WTC11 (cell line): ENCODE data around the gene ZIC4. TPM values are rescaled to one million over a fixed set of nuclear protein-coding genes. Genes with fewer than 3 reads are reported as not detected.

Experiments used
- ATAC-seq: fragments of 200-7000 bp; cut with Tn5 transposase; 2 replicates; pipeline ENCODE4 v1.10.0; 2021; ENCODE audit warnings: mild to moderate bottlenecking, moderate library complexity
- CTCF ChIA-PET: fragments of 300-600 bp; sonication (Branson Sonifier 250); formaldehyde crosslinking; loops from one replicate; lab custom pipeline; 2021; ENCODE audit warnings: antibody characterized with exemption; lab: Charles Lee
- POLR2A ChIA-PET: fragments of 350-600 bp; sonication (Branson Sonifier 250); formaldehyde crosslinking; loops from one replicate; lab custom pipeline; 2021; ENCODE audit warnings: antibody characterized with exemption; lab: Charles Lee
- DNase-seq: peaks from one replicate; pipeline ENCODE4 v3.0.0; 2021; ENCODE audit warnings: low spot score
- H3K27ac Mint-ChIP-seq: 2 replicates; pipeline ENCODE4 v1.8.0; 2021; ENCODE audit warnings: mixed read lengths
- H3K27me3 Mint-ChIP-seq: 2 replicates; pipeline ENCODE4 v1.8.0; 2021; ENCODE audit warnings: low read depth, mild to moderate bottlenecking, moderate library complexity, mixed read lengths
- H3K36me3 Mint-ChIP-seq: 2 replicates; pipeline ENCODE4 v1.8.0; 2021; ENCODE audit warnings: mixed read lengths
- H3K4me1 Mint-ChIP-seq: 2 replicates; pipeline ENCODE4 v1.8.0; 2022; ENCODE audit warnings: mixed read lengths
- H3K4me3 Mint-ChIP-seq: 2 replicates; pipeline ENCODE4 v1.8.0; 2021; ENCODE audit warnings: mild to moderate bottlenecking, moderate library complexity, mixed read lengths
- H3K9me3 Mint-ChIP-seq: 2 replicates; pipeline ENCODE4 v1.8.0; 2021; ENCODE audit warnings: mixed read lengths
- ATF1 ChIP-seq: sonication (generic); formaldehyde crosslinking; IDR thresholded peaks from 2 replicates; pipeline ENCODE4 v1.8.1; 2023; ENCODE audit warnings: mild to moderate bottlenecking, moderate library complexity, missing genetic modification reagents
- E2F4 ChIP-seq: sonication (generic); formaldehyde crosslinking; IDR thresholded peaks from 2 replicates; pipeline ENCODE4 v1.8.1; 2022; ENCODE audit warnings: low read depth, mild to moderate bottlenecking, moderate library complexity, missing genetic modification reagents, borderline replicate concordance
- FOXK1 ChIP-seq: sonication (generic); formaldehyde crosslinking; IDR thresholded peaks from 2 replicates; pipeline ENCODE4 v1.8.0; 2022; ENCODE audit warnings: mild to moderate bottlenecking, moderate library complexity, missing genetic modification reagents
- KAT7 ChIP-seq: sonication (generic); formaldehyde crosslinking; IDR thresholded peaks from 2 replicates; pipeline ENCODE4 v1.8.1; 2023; ENCODE audit warnings: missing genetic modification reagents, mild to moderate bottlenecking, borderline replicate concordance
- MYBL2 ChIP-seq: sonication (generic); formaldehyde crosslinking; IDR thresholded peaks from 2 replicates; pipeline ENCODE4 v1.8.1; 2023; ENCODE audit warnings: mild to moderate bottlenecking, moderate library complexity, missing genetic modification reagents
- NR1H2 ChIP-seq: sonication (generic); formaldehyde crosslinking; IDR thresholded peaks from 2 replicates; pipeline ENCODE4 v1.9.0; 2021; ENCODE audit warnings: mild to moderate bottlenecking, moderate library complexity, missing genetic modification reagents
- OVOL2 ChIP-seq: fragments of 250-450 bp; sonication (Bioruptor Pico); IDR thresholded peaks from 2 replicates; pipeline ENCODE4 v1.9.0; 2021; ENCODE audit warnings: mild to moderate bottlenecking, borderline replicate concordance
- PREB ChIP-seq: sonication (generic); formaldehyde crosslinking; IDR thresholded peaks from 2 replicates; pipeline ENCODE4 v1.8.1; 2022; ENCODE audit warnings: mild to moderate bottlenecking, missing genetic modification reagents, moderate library complexity, borderline replicate concordance
- SMAD4 ChIP-seq: sonication (generic); formaldehyde crosslinking; IDR thresholded peaks from 2 replicates; pipeline ENCODE4 v1.8.0; 2022; ENCODE audit warnings: mild to moderate bottlenecking, missing genetic modification reagents
- SOX15 ChIP-seq: fragments of 250-450 bp; sonication (Bioruptor Pico); IDR thresholded peaks from 2 replicates; pipeline ENCODE4 v1.9.0; 2021; ENCODE audit warnings: mild to moderate bottlenecking
- ZNF281 ChIP-seq: sonication (generic); formaldehyde crosslinking; IDR thresholded peaks from 2 replicates; pipeline ENCODE4 v1.8.0; 2023; ENCODE audit warnings: mild to moderate bottlenecking, missing genetic modification reagents
- ZSCAN18 ChIP-seq: fragments of 250-450 bp; sonication (Bioruptor Pico); IDR thresholded peaks from 2 replicates; pipeline ENCODE4 v2.1.2; 2022; ENCODE audit warnings: mild to moderate bottlenecking, moderate library complexity
- total RNA-seq: library from RNA; stranded (reverse); gene quantifications from 3 replicates; pipeline ENCODE4 v1.2.3, GENCODE V29; 2021
- TF ChIP-seq, protein P1 (sequence below): sonication (generic); formaldehyde crosslinking; IDR thresholded peaks from 2 replicates; pipeline ENCODE4 v1.8.1; 2023; ENCODE audit warnings: mild to moderate bottlenecking, missing genetic modification reagents, borderline replicate concordance

Gene ZIC4
- total RNA-seq, 1 experiment from 2014 or later = 3.5 TPM

- TF ChIP-seq E2F4 (CRISPR knock-in tag) (no peak), KAT7 (CRISPR knock-in tag) (no peak), ATF1 (CRISPR knock-in tag) (no peak), OVOL2 (CRISPR knock-in tag) (no peak), PREB (CRISPR knock-in tag) (no peak), MYBL2 (no peak)
These were observed 2.1 kb upstream of the ZIC4 start (continued) for GRCh38 chr3:147408188-147409100.

- DNase-seq (no peak), ATAC-seq (no peak)
- Mint-ChIP-seq H3K36me3 (peaks cover 3% of the 10 kb centered on the region; the same call in 1 of the 2 replicates), H3K9me3 (no peaks in the 10 kb centered on the region), H3K27ac (peak overlapping the region; percentile 89), H3K27me3 (peaks cover 100% of the 10 kb centered on the region), H3K4me3 (peak overlapping the region; percentile 91), H3K4me1 (peaks cover 81% of the 10 kb centered on the region)
- POLR2A ChIA-PET = interaction anchor here (1.1 to 2.0 kb wide), 2 partner anchors 10 to 14 kb away, joined by 5 to 10 read pairs; no protein-coding TSS in a partner anchor
- CTCF ChIA-PET = interaction anchor here (4.3 kb wide), 1 partner anchor 24 kb away, joined by 25 read pairs; no protein-coding TSS in a partner anchor
- no peak for TF ChIP-seq SOX15 (CRISPR knock-in tag)
- TF ChIP-seq NR1H2 (CRISPR knock-in tag) = no peak
- TF ChIP-seq, protein P1, sequence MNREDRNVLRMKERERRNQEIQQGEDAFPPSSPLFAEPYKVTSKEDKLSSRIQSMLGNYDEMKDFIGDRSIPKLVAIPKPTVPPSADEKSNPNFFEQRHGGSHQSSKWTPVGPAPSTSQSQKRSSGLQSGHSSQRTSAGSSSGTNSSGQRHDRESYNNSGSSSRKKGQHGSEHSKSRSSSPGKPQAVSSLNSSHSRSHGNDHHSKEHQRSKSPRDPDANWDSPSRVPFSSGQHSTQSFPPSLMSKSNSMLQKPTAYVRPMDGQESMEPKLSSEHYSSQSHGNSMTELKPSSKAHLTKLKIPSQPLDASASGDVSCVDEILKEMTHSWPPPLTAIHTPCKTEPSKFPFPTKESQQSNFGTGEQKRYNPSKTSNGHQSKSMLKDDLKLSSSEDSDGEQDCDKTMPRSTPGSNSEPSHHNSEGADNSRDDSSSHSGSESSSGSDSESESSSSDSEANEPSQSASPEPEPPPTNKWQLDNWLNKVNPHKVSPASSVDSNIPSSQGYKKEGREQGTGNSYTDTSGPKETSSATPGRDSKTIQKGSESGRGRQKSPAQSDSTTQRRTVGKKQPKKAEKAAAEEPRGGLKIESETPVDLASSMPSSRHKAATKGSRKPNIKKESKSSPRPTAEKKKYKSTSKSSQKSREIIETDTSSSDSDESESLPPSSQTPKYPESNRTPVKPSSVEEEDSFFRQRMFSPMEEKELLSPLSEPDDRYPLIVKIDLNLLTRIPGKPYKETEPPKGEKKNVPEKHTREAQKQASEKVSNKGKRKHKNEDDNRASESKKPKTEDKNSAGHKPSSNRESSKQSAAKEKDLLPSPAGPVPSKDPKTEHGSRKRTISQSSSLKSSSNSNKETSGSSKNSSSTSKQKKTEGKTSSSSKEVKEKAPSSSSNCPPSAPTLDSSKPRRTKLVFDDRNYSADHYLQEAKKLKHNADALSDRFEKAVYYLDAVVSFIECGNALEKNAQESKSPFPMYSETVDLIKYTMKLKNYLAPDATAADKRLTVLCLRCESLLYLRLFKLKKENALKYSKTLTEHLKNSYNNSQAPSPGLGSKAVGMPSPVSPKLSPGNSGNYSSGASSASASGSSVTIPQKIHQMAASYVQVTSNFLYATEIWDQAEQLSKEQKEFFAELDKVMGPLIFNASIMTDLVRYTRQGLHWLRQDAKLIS (CRISPR knock-in tag) = no peak
- TF ChIP-seq FOXK1 = no peak
- no peak for TF ChIP-seq ZNF281 (CRISPR knock-in tag)
- no peak for TF ChIP-seq ZSCAN18 (CRISPR knock-in tag)
- no peak for TF ChIP-seq SMAD4 (CRISPR knock-in tag)
These were observed 1.3 kb upstream of the ZIC4 start for GRCh38 chr3:147407498-147408187.
